Adrenal gland (tissue), 12 donors: ENCODE data around the gene LRP1B. TPM values are rescaled to one million over a fixed set of nuclear protein-coding genes. Genes with fewer than 3 reads are reported as not detected.

ENCODE experiments used
- DNase-seq, 7 donors: peaks; one replicate each; pipeline ENCODE4 v3.0.0-alpha.2; 2019 to 2020
- H3K27ac ChIP-seq, 5 donors: fragments of 200-600 bp; sonication (generic) in 4 of 5; 1 replicate in 3 of 5; 2 replicates in 2 of 5; pipeline versions ENCODE4 v1.5.1 to v1.8.0; 2016 to 2020; ENCODE audit warnings: mild to moderate bottlenecking in 1 of 5
- H3K27me3 ChIP-seq: fragments of 200-600 bp; 2 replicates; pipeline ENCODE4 v1.8.0; 2021
- H3K36me3 ChIP-seq, 2 donors: fragments of 200-600 bp; replicated peaks in 1 of 2; 1 replicate in 1 of 2; 2 replicates in 1 of 2; pipeline versions ENCODE4 v1.5.1 to v1.8.0; 2018 to 2022
- H3K4me1 ChIP-seq, 2 donors: fragments of 200-600 bp; replicated peaks in 1 of 2; 1 replicate in 1 of 2; 2 replicates in 1 of 2; pipeline versions ENCODE4 v1.5.1 to v1.8.0; 2018 to 2021
- H3K4me3 ChIP-seq, 4 donors: fragments of 200-600 bp; sonication (generic) in 3 of 4; one replicate each; pipeline ENCODE4 v1.5.1; 2016 to 2018
- H3K9me3 ChIP-seq, 3 donors: fragments of 200-600 bp; sonication (generic) in 1 of 3; replicated peaks in 1 of 3; 1 replicate in 2 of 3; 2 replicates in 1 of 3; pipeline versions ENCODE4 v1.5.1 to v1.8.0; 2016 to 2021
- POLR2A ChIP-seq, 2 donors: fragments of 450-650 bp; IDR thresholded peaks; one replicate each; pipeline ENCODE4 v1.6.1; 2017; ENCODE audit warnings: antibody characterized with exemption in 2 of 2, mild to moderate bottlenecking in 2 of 2, moderate library complexity in 1 of 2
- WGBS, 4 donors: extraction: QIAGEN DNeasy Blood & Tissue Kit in 2 of 4; methylation state at CpG; one replicate each; pipeline versions ENCODE4 v1.1.5 to v1.1.7; 2013 to 2017; 5-methylcytosine and 5-hydroxymethylcytosine counted together
- intact Hi-C, 2 donors: fragments of 100-400 bp; cut with DNase I; formaldehyde crosslinking; loops; one replicate each; pipeline versions ENCODE4 v1.14.1 to v1.15.0; 2022 to 2023
- polyA plus RNA-seq, 3 donors: library from polyadenylated mRNA; stranded (reverse); fragments of 200-250 nt in 2 of 3; fragments of 350-450 nt in 1 of 3; fragmentation: Illumina TruSeq in 1 of 3; extraction: RNeasy Lipid Tissue Mini Kit (QIAGEN cat#74804) in 1 of 3; gene quantifications; one replicate each; pipeline ENCODE4 v1.2.3, GENCODE V29; 2013 to 2014
- total RNA-seq, 9 donors: library from RNA; depleted of rRNA in 4 of 9; stranded (reverse); fragments of >200 nt in 4 of 9; fragments of 120-200 nt in 1 of 9; fragmentation: NEBNext Ultra II Directional in 1 of 9; extraction: Animal tissue kit (Norgen Biotek cat#: 25700) in 1 of 9; gene quantifications; one replicate each; pipeline versions ENCODE4 v1.1.0 to v1.2.4, GENCODE V29; 2013 to 2023
- TF ChIP-seq, protein P1 (sequence below), 6 experiments: fragments of 450-650 bp in 4 of 6; fragments of 200-600 bp in 2 of 6; sonication (generic) in 1 of 6; IDR thresholded peaks; 1 replicate in 5 of 6; 2 replicates in 1 of 6; pipeline versions ENCODE4 v1.5.1 to v1.8.0; 2016 to 2021; ENCODE audit warnings: antibody characterized with exemption in 6 of 6, mild to moderate bottlenecking in 2 of 6, moderate library complexity in 1 of 6
- donor health status: healthy with polysubstance abuse.
- donor health status: Bipolar disorder and iron deficiency.
- donor health status: DM: yes; HTN: yes; CAD: no.
- donor health status: DM: no; HTN: no; CAD: no.
- donor health status: DM: no; HTN: no; CAD: no.
- donor health status: DM: yes; HTN: yes; CAD: no.

LRP1B gene
- total and polyA plus RNA-seq, 12 donors, result 0.84 to 5.4 (median 2.1) TPM

- no peak for DNase-seq
- no peaks in the 10 kb centered on the region for H3K4me1 ChIP-seq
- no peaks in the 10 kb centered on the region for H3K36me3 ChIP-seq
- WGBS, 4 donors, result 69 to 78% (median 71%) methylated on average over 2 of the region's 2 CpGs
- no peak for TF ChIP-seq POLR2A (IDR thresholded peaks at IDR 0.05)
- TF ChIP-seq, protein P1, sequence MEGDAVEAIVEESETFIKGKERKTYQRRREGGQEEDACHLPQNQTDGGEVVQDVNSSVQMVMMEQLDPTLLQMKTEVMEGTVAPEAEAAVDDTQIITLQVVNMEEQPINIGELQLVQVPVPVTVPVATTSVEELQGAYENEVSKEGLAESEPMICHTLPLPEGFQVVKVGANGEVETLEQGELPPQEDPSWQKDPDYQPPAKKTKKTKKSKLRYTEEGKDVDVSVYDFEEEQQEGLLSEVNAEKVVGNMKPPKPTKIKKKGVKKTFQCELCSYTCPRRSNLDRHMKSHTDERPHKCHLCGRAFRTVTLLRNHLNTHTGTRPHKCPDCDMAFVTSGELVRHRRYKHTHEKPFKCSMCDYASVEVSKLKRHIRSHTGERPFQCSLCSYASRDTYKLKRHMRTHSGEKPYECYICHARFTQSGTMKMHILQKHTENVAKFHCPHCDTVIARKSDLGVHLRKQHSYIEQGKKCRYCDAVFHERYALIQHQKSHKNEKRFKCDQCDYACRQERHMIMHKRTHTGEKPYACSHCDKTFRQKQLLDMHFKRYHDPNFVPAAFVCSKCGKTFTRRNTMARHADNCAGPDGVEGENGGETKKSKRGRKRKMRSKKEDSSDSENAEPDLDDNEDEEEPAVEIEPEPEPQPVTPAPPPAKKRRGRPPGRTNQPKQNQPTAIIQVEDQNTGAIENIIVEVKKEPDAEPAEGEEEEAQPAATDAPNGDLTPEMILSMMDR (IDR thresholded peaks at IDR 0.05), result no peak
- H3K4me3 ChIP-seq, result no peak overlapping the region
- no peaks in the 10 kb centered on the region for H3K9me3 ChIP-seq
- H3K27ac ChIP-seq, result no peak overlapping the region
- intact Hi-C loops, result no loop called here
- no peaks in the 10 kb centered on the region for H3K27me3 ChIP-seq
Measured at GRCh38 chr2:141791521-141791920, 339.3 kb downstream of the LRP1B start.

DNA sequence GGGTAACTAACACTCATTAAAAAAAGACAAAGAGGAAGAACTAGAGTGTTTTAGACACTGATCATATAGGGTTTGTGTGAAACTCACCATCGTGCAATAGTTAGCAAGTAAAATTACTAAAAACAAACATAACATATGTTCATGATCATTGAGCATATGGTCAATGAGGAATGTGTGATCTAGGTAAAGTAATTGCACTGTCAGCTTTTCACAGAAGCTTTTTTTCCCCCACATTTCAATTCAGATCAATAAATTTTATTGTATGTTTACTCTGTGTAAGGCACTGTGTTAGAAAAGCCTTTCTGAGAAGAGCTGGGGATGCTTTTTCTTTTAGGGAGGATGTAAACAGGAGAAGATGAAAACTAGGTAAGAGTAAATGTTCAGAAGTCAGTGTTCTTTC is 348.2 kb downstream of the LRP1B start:
- Histone ChIP-seq H3K4me3 (no peak overlapping the region), H3K4me1 (no peaks in the 10 kb centered on the region), H3K9me3 (no peaks in the 10 kb centered on the region), H3K36me3 (no peaks in the 10 kb centered on the region), H3K27ac (no peak overlapping the region), H3K27me3 (no peaks in the 10 kb centered on the region)
- WGBS, 4 donors, result 61 to 74% (median 64%) methylated on average over 1 of the region's 1 CpG
- no peak for DNase-seq
- intact Hi-C loops, result no loop called here
- TF ChIP-seq, protein P1 (IDR thresholded peaks at IDR 0.05), result no peak
- no peak for TF ChIP-seq POLR2A (IDR thresholded peaks at IDR 0.05)

DNA sequence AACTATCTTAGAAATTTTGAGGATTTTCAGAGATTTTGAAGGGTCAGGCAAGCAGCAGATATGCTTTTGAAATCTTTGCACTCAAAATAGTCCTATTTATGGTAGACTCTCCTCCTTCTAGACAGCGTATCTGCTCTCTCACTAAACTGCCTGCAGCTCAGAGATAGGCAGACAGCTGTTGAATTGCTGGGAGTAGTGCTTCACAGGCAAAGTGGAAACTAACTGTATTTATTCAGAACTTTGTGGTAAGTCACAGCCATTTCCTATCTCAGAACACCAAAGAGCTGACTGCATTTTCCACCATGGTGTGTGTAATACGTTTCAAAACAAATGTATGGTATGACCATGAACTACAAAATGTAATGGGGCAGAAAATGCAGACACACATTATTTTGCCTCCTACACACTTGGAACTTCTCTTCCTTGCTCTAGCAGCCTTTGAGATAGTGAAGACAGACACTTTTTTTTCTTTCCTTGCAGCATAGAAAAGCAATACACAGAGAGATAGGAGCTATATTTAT is 352.4 kb downstream of the LRP1B start:
- H3K27ac ChIP-seq, result no peak overlapping the region
- H3K27me3 ChIP-seq, result no peaks in the 10 kb centered on the region
- no peaks in the 10 kb centered on the region for H3K9me3 ChIP-seq
- no peak for DNase-seq
- intact Hi-C loops, result no loop called here
- 39 to 52% (median 43%) methylated on average over 2 of the region's 2 CpGs for WGBS, 4 donors
- no peaks in the 10 kb centered on the region for H3K4me1 ChIP-seq
- H3K4me3 ChIP-seq, result no peak overlapping the region
- TF ChIP-seq, protein P1 (IDR thresholded peaks at IDR 0.05), result no peak
- no peak for TF ChIP-seq POLR2A (IDR thresholded peaks at IDR 0.05)
- H3K36me3 ChIP-seq, result no peaks in the 10 kb centered on the region

DNA sequence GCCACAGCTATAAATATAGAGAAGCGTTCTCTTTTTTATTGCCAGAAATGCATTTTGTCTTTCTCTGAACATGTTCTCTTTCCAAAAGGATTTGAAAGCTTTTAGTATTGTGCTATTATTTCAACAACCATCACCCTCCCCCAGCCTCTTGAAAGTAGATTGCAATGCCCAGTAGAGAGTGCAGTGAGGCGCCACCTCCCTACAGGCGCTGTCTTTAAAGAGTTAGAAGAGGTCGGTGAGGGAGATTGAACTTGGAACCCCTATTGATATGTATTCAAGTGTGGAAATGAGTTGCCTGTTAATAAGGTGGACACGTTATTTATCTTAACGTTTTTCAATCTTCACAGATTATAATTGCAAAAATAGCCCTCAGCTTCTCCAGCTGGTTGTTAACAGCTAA is 360.3 kb downstream of the LRP1B start:
- 72 to 73% (median 73%) methylated on average over 6 of the region's 6 CpGs for WGBS, 4 donors
- Histone ChIP-seq H3K36me3 (no peaks in the 10 kb centered on the region), H3K4me1 (no peaks in the 10 kb centered on the region), H3K4me3 (no peak overlapping the region), H3K9me3 (no peaks in the 10 kb centered on the region), H3K27ac (no peak overlapping the region), H3K27me3 (no peaks in the 10 kb centered on the region)
- TF ChIP-seq POLR2A (IDR thresholded peaks at IDR 0.05), result no peak
- TF ChIP-seq, protein P1 (IDR thresholded peaks at IDR 0.05), result no peak
- no peak for DNase-seq
- intact Hi-C loops, result no loop called here
